ENCODE data around the gene SELENOP. TPM values are rescaled to one million over a fixed set of nuclear protein-coding genes. Genes with fewer than 3 reads are reported as not detected.

The SELENOP gene
- 0.09 and 0.47 TPM in 2 replicates for total RNA-seq

GRCh38 chr5:42811591-42812446 lies at the start of gene SELENOP:
Gene SELENOP (minus strand): TSS chr5:42811892. CDS start chr5:42808353, 3,539 bp downstream.

GRCh38 chr5:42756606-42757601 lies 54.8 kb downstream of the SELENOP start, which contains the start of gene CCDC152:
Gene CCDC152 (plus strand): TSS chr5:42756818. CDS start chr5:42759122, 2,304 bp downstream.

Other genes with a start within 250 kb of the SELENOP start
- 0.56 and 0.99 TPM in 2 replicates for gene CCDC152, start 55.1 kb downstream of the SELENOP start, total RNA-seq
- 3.1 and 4.5 TPM in 2 replicates for gene ANXA2R, start 228.4 kb upstream of the SELENOP start, total RNA-seq